AG04450 (cell line): ENCODE measurements around the gene WNT7A. TPM values are rescaled to one million over a fixed set of nuclear protein-coding genes. Genes with fewer than 3 reads are reported as not detected.

Experiments used
- CTCF ChIA-PET: fragments of 300-600, 350-600 bp; formaldehyde crosslinking; extraction: SDS; loops from one replicate; lab custom pipeline; 2022; ENCODE audit warnings: antibody characterized with exemption, inconsistent platforms; lab: Charles Lee
- POLR2A ChIA-PET: fragments of 350-600 bp; formaldehyde crosslinking; extraction: SDS; loops from one replicate; lab custom pipeline; 2021; ENCODE audit warnings: antibody characterized with exemption, inconsistent platforms; lab: Yijun Ruan, JAX
- DNase-seq: peaks from one replicate; pipeline ENCODE4 v3.0.0-alpha.2; 2011; ENCODE audit warnings: low read depth, low spot score
- H3K27ac ChIP-seq: one replicate; pipeline ENCODE4 v1.5.1; 2012; ENCODE audit warnings: low read depth, low read length, control low read depth
- H3K27me3 ChIP-seq: one replicate; pipeline ENCODE4 v1.6.0; 2012; ENCODE audit warnings: low read length; ENCODE audit not compliant: control insufficient read depth, insufficient read depth
- H3K4me3 ChIP-seq: 2 replicates; pipeline ENCODE4 v1.5.1; 2011; ENCODE audit warnings: mild to moderate bottlenecking, low read depth, low read length, control low read depth
- H3K9me3 ChIP-seq: 2 replicates; pipeline ENCODE4 v1.5.1; 2012; ENCODE audit warnings: low read length; ENCODE audit not compliant: control insufficient read depth, insufficient read depth
- CTCF ChIP-seq: IDR thresholded peaks from 2 replicates; pipeline ENCODE4 v1.5.1; 2011; ENCODE audit warnings: low read depth, low read length, control low read depth, inconsistent platforms
- polyA plus RNA-seq: library from polyadenylated mRNA; depleted of rRNA; stranded (reverse); fragments of >200 nt; gene quantifications from 2 replicates; pipeline ENCODE4 v1.2.3, GENCODE V29; 2011

WNT7A gene
- polyA plus RNA-seq, 1 experiment, result not detected

GRCh38 chr3:13869761-13870343, 10.0 kb downstream of the WNT7A start:
- CTCF ChIA-PET, result no interaction called here
- TF ChIP-seq CTCF, result no peak
- H3K9me3 ChIP-seq, result no peaks in the 10 kb centered on the region
- H3K27ac ChIP-seq, result no peak overlapping the region
- H3K27me3 ChIP-seq, result no peaks in the 10 kb centered on the region
- DNase-seq, result no peak
- POLR2A ChIA-PET, result no interaction called here
- H3K4me3 ChIP-seq, result no peak overlapping the region

- Histone ChIP-seq H3K27me3 (no peaks in the 10 kb centered on the region), H3K4me3 (no peak overlapping the region), H3K9me3 (no peaks in the 10 kb centered on the region), H3K27ac (no peak overlapping the region)
- no peak for TF ChIP-seq CTCF
- ChIA-PET CTCF (no interaction called here), POLR2A (no interaction called here)
- DNase-seq, result no peak
Observed at GRCh38 chr3:13868844-13869724, 10.8 kb downstream of the WNT7A start.

- no peaks in the 10 kb centered on the region for H3K27me3 ChIP-seq
- no peak for TF ChIP-seq CTCF
- POLR2A ChIA-PET, result no interaction called here
- H3K4me3 ChIP-seq, result no peak overlapping the region
- H3K9me3 ChIP-seq, result no peaks in the 10 kb centered on the region
- no peak for DNase-seq
- CTCF ChIA-PET, result no interaction called here
- H3K27ac ChIP-seq, result no peak overlapping the region
Observed at GRCh38 chr3:13867732-13868131, 12.1 kb downstream of the WNT7A start.

- no peak overlapping the region for H3K27ac ChIP-seq
- no peak for DNase-seq
- TF ChIP-seq CTCF, result no peak
- no peak overlapping the region for H3K4me3 ChIP-seq
- no peaks in the 10 kb centered on the region for H3K27me3 ChIP-seq
- ChIA-PET CTCF (no interaction called here), POLR2A (no interaction called here)
- no peaks in the 10 kb centered on the region for H3K9me3 ChIP-seq
Observed at GRCh38 chr3:13866041-13866965, 13.6 kb downstream of the WNT7A start.
